SK-N-MC (cell line): ENCODE data around the gene GTSE1.

Experiments used
- EZH2 ChIP-seq: fragments of 200-600 bp; sonication (generic); IDR thresholded peaks from one replicate; pipeline ENCODE4 v1.6.1; 2017; ENCODE audit warnings: antibody characterized with exemption
- FOXP2 ChIP-seq: optimal IDR thresholded peaks from 2 replicates; pipeline ENCODE3; 2011; ENCODE audit warnings: mild to moderate bottlenecking, moderate library complexity; ENCODE audit not compliant: insufficient read depth; ENCODE audit errors: extremely low read length, control extremely low read depth
- POLR2AphosphoS5 ChIP-seq: IDR thresholded peaks from 2 replicates; pipeline ENCODE4 v1.6.1; 2012; ENCODE audit warnings: mild to moderate bottlenecking, low read depth, low read length, borderline replicate concordance

GRCh38 chr22:46274381-46274780 is 22.3 kb upstream of the GTSE1 start:
- TF ChIP-seq EZH2 (no peak), POLR2AphosphoS5 (no peak), FOXP2 (no peak)
